GM19193 (cell line): ENCODE data around the gene TFDP1.

Experiments used
- POLR2A ChIP-seq: IDR thresholded peaks from 4 replicates; pipeline ENCODE4 v1.6.1; 2011; ENCODE audit not compliant: insufficient read depth, insufficient read length; ENCODE audit errors: extremely low read depth

Gene TFDP1

DNA sequence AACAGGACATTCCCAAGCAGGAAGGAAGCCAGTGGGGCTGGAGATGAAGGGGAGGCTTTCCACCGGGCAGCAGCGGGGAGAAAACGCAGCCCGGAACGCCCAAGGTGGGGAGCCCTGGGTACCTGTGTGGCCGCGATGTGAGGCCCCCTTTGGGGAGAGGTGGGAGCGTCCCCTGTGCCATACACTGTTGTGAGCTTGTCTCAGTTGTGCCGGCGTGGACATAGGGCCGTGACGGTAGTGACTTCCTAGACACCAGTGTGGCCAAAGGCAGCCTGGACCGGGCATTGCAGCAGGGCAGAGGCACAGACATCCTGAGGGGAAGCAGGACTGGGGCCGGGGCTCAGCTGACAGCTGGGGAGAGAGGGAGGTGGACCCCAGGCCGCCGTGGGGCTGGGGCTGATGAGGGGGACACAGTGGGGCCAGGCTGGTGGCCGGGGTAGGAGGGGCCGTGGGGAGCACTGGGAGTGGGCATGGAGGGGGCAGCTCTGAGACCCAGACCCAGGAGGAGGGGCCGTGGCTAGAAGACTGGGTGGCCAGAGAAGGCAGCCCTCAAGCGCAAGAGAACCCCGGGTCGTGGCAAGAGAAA is 38.5 kb upstream of the TFDP1 start:
- no peak for TF ChIP-seq POLR2A

- TF ChIP-seq POLR2A: no peak
Measured at GRCh38 chr13:113546571-113547237, 37.8 kb upstream of the TFDP1 start.

- no peak for TF ChIP-seq POLR2A
Measured at GRCh38 chr13:113547238-113547971, 37.1 kb upstream of the TFDP1 start.

DNA sequence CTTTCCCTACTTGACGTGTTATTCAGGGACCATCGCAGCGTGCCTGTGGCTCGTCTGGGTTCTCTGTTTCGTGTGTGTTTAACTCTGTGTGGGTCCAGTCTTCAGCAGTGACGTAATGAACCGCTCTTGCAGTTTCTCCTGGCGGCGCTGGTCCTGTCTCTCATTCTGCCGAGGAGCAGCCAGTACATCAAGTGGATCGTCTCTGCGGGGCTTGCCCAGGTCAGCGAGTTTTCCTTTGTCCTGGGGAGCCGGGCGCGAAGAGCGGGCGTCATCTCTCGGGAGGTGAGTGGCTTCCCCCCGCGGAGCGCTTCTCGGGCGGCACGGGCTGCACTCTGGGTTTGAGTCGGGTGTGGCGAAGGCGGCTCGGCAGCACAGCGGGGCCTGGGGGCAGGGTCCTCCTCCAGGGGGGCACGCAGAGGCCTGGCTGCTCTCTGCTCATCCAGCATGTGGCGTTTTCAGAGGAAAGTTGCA is 36.3 kb upstream of the TFDP1 start:
- TF ChIP-seq POLR2A: no peak

DNA sequence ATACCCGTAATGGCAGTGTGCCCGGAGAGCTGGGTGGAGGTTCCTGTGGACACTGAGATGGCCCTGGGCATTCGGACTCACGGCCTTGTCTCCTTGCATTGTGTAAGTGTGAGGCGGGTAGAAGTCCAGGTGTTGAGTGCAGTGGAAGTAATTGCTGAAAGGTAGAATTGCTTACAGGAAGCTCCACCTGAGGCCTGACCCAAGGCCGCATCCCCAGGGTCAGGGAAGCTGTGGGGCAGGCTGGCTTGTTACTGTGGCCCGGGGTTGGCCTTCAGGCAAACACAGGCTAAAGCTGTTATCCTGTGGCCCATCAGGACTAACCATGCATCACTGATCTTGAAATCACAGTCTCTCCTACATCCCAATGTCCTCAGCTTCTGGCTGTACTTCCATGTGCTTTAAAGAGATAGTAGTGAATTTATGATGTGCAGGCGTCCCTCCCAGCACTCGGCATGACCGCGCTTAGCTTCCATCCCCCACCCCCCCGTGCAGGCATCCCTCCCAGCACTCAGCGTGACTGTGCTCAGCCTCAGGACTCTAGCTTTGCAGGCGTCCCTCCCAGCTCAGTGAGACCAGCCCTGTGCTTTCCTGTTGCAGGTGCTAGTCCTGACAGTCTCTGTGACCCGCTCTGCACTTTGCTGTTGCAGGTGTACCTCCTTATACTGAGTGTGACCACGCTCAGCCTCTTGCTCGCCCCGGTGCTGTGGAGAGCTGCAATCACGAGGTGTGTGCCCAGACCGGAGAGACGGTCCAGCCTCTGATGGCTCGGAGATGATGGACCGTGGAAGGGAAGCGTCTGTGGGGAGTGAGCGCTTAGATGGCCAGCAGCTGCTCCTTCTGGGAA is 35.6 kb upstream of the TFDP1 start:
- no peak for TF ChIP-seq POLR2A

- no peak for TF ChIP-seq POLR2A
Measured at GRCh38 chr13:113550453-113550852, 34.1 kb upstream of the TFDP1 start.

GRCh38 chr13:113551081-113552000 is 33.2 kb upstream of the TFDP1 start:
- no peak for TF ChIP-seq POLR2A

DNA sequence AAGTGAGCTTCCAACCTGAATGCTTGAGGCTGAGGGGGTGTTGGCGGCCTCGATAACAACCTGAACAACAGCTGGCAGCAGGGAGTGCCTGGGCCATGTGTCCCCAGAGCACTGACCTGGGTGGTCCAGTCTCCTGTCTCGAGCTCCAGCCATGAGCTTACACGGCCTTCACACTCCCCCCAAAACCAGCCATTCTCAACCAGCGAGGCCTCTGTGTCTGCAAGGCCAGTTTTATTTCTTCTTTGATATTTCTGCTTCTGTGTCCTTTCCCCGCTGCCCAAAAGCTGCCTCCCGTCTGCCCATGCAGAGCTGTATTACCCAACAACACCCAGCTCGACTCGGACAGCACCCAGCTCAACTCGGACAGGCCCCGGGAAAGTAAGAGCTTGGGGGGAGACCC is 32.5 kb upstream of the TFDP1 start:
- no peak for TF ChIP-seq POLR2A

DNA sequence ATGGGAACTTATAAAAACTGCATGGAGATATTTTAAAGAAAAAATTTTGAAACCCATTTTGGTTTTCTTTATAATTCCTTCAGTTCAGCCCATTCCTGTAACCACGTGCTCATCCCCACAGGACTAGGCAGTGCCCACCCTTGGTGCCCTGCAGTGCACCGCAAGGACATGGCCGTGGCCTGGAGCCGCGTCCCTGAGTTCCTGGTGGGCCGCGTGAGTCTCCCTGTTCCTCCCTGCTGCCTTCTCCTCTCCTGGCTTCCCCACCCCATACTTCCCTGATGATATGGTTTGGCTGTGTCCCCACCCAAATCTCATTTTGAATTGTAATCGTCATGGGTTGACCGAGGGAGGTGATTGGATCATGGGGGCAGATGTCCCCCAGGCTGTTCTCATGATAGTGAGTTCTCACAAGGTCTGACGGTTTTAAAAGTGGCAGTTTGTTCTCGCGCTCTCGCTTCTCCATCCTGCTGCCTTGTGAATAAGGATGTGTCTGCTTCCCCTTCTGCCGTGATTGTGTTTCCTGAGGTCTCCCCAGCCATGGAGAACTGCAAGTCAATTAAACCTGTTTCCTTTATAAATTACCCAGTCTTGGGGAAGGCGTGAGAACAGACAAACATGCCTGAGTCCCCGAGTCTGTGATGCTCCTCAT is 31.6 kb upstream of the TFDP1 start:
- TF ChIP-seq POLR2A: no peak

DNA sequence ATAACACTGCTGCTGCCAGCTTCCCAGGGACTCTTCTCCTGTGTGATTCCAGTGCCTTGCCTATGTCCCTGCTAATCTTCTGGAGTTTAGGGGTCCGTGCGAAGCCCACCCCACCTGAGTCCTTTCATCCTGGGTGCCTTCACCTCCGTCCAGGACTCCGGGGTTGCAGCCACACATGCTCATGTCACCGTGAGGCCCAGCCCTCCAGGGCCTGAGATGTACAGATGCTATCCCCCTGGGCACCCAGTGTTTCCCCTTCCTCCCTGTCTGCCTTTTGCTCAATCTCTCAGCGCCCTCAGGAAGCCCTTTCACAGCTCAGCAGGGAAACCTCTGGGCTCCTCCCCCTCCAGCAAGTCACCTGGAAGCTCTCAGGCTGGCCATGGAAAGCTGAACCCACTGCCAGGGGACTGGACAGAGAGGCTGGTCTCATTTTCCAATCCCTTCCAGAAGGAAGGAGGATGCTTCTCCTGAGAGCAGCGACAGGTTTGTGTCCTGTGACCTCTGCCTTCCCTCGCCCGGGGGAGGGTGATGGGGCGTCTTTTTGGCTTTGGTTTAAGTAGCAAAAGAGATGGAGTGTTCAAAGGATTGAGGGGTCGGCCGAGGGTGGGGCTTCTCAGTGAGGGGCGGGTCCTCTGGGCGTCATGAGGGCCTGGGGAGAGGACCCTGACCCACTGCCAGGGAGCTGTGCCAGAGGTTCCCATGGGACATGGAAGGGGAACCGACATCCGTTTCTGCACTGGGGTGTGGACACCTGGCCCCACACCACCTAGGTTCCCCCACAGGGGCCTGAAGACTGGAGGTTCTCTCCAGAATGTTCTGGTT is 30.8 kb upstream of the TFDP1 start:
- no peak for TF ChIP-seq POLR2A

DNA sequence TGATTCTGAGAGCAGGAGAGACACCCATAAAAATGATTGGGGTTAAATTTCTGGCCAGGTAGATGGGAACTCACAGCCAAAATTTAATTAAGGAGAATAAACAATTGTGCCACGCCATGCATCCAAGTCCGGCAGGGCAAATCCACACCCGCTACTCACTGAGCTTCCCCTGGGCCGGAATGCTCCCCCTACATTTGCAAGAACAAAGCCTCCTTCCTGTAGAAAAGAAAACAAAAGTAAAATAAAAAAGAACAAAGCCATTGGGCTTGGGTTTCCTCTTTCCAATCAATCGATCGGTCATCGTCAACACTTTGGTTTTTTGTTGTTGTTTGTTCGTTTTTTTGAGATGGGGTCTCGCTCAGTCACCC is 30.2 kb upstream of the TFDP1 start:
- TF ChIP-seq POLR2A: no peak

GRCh38 chr13:113555141-113555540 is 29.4 kb upstream of the TFDP1 start:
- no peak for TF ChIP-seq POLR2A

DNA sequence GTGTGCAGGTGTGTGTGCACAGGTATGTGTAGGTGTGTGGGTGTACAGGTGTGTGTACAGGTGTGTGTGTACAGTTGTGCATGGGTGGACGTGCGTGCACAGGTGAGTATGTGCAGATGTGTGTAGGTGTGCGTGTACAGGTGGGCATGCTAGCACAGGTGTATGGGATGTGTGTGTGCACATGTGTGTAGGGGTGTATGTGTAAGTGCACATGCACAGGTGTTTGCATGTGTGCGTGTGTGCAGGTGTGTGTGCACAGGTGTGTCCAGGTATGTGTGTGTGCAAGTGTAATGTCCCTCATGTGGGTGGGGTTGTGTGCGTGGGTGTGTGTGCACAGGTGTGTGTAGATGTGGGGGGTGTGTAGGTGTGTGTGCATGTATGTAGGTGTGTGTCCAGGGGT is 27.5 kb upstream of the TFDP1 start:
- no peak for TF ChIP-seq POLR2A
